HepG2 (cell line): ENCODE measurements around the gene CDK8. TPM values are rescaled to one million over a fixed set of nuclear protein-coding genes. Genes with fewer than 3 reads are reported as not detected.

ENCODE experiments used
- ARNTL ChIP-seq: sonication (generic); formaldehyde crosslinking; IDR thresholded peaks from 2 replicates; pipeline ENCODE4 v1.4.0; 2020; ENCODE audit warnings: mild to moderate bottlenecking, missing genetic modification reagents
- DDIT3 ChIP-seq: sonication (generic); formaldehyde crosslinking; IDR thresholded peaks from 2 replicates; pipeline ENCODE4 v1.4.0; 2020; ENCODE audit warnings: mild to moderate bottlenecking, missing genetic modification reagents
- KAT7 ChIP-seq: IDR thresholded peaks from 2 replicates; pipeline ENCODE4 v1.6.1; 2018; ENCODE audit warnings: borderline replicate concordance, missing compliant biosample characterization
- KDM4B ChIP-seq: sonication (generic); formaldehyde crosslinking; IDR thresholded peaks from 2 replicates; pipeline ENCODE4 v1.4.0; 2020; ENCODE audit warnings: missing genetic modification reagents
- KDM5A ChIP-seq: fragments of 200-600 bp; sonication (generic); IDR thresholded peaks from 2 replicates; pipeline ENCODE4 v1.7.0; 2018; ENCODE audit warnings: antibody characterized with exemption, mild to moderate bottlenecking, low read length, borderline replicate concordance
- MXD4 ChIP-seq: IDR thresholded peaks from 2 replicates; pipeline ENCODE4 v1.6.1; 2016; ENCODE audit warnings: mild to moderate bottlenecking, missing biosample characterization, missing genetic modification reagents
- PTBP1 ChIP-seq: fragments of 200-400 bp; formaldehyde crosslinking; IDR thresholded peaks from 2 replicates; pipeline ENCODE4 v1.6.1; 2018; ENCODE audit warnings: low read length, low read depth; ENCODE audit not compliant: poor library complexity, severe bottlenecking
- SKIL ChIP-seq: sonication (generic); formaldehyde crosslinking; IDR thresholded peaks from 2 replicates; pipeline ENCODE4 v1.8.0; 2022; ENCODE audit warnings: missing genetic modification reagents, mild to moderate bottlenecking, moderate library complexity, borderline replicate concordance
- ZNF761 ChIP-seq: sonication (generic); formaldehyde crosslinking; conservative IDR thresholded peaks from 2 replicates; pipeline ENCODE4 v1.4.0; 2020; ENCODE audit warnings: mild to moderate bottlenecking, missing genetic modification reagents
- ZNF768 ChIP-seq: sonication (generic); formaldehyde crosslinking; IDR thresholded peaks from 2 replicates; pipeline ENCODE4 v1.4.0; 2020; ENCODE audit warnings: missing genetic modification reagents
- polyA plus RNA-seq, 8 experiments: library from polyadenylated mRNA; depleted of rRNA in 3 of 8; stranded (reverse) in 7 of 8; unstranded in 1 of 8; fragments of >200 nt; fragmentation: Illumina TruSeq in 4 of 8; extraction: Trizol in 4 of 8; gene quantifications; 2 replicates each; pipeline versions ENCODE4 v1.2.1 to v1.2.3, GENCODE V29; 2011 to 2016; ENCODE audit warnings: low read depth in 4 of 8, missing spikeins in 1 of 8, mixed read lengths in 1 of 8; ENCODE audit not compliant: insufficient read depth in 1 of 8
- total RNA-seq, 5 experiments: library from RNA; depleted of rRNA; stranded (reverse); fragments of >200 nt; fragmentation: Illumina TruSeq; extraction: Trizol; gene quantifications; 2 replicates each; pipeline ENCODE4 v1.2.3, GENCODE V29; 2016; ENCODE audit warnings: low read depth in 1 of 5
- TF ChIP-seq, protein P1 (sequence below): sonication (generic); formaldehyde crosslinking; IDR thresholded peaks from 2 replicates; pipeline ENCODE4 v1.5.1; 2020; ENCODE audit warnings: missing genetic modification reagents, mild to moderate bottlenecking, borderline replicate concordance
- TF ChIP-seq, protein P2 (sequence below): sonication (generic); formaldehyde crosslinking; IDR thresholded peaks from 2 replicates; pipeline ENCODE4 v1.5.0; 2020; ENCODE audit warnings: missing genetic modification reagents
- TF ChIP-seq, protein P3 (sequence below): sonication (generic); formaldehyde crosslinking; IDR thresholded peaks from 2 replicates; pipeline ENCODE4 v1.4.0; 2020; ENCODE audit warnings: missing genetic modification reagents
- TF ChIP-seq, protein P4 (sequence below): sonication (generic); formaldehyde crosslinking; IDR thresholded peaks from 2 replicates; pipeline ENCODE4 v1.4.0; 2020; ENCODE audit warnings: missing genetic modification reagents
- TF ChIP-seq, protein P5 (sequence below): IDR thresholded peaks from 2 replicates; pipeline ENCODE4 v1.6.1; 2016; ENCODE audit warnings: missing biosample characterization, missing genetic modification reagents, low read depth

The CDK8 gene
- total and polyA plus RNA-seq, 2 of the 13 experiments (the other 11 are each of a cell fraction or from before 2014, with no cell fraction given), result 15.8 to 16.4 TPM

GRCh38 chr13:26253787-26254582 lies at the start of gene CDK8 (continued):
- no peak for TF ChIP-seq KDM4B (CRISPR knock-in tag)
- TF ChIP-seq KDM5A, result peak; percentile 80; the same call in 1 of the 2 replicates
- TF ChIP-seq PTBP1, result no peak
- TF ChIP-seq, protein P1, sequence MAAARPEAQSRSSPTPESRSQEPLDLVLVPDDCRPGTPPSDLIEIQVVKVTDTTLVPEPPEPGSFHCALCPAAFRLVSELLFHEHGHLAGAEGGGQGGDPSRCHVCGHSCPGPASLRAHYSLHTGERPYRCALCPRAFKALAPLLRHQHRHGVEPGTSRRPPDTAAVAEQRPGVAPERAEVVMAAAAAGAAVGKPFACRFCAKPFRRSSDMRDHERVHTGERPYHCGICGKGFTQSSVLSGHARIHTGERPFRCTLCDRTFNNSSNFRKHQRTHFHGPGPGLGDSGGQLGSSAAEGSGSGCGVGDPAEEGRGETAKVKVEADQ, result no peak
- TF ChIP-seq KAT7 (CRISPR knock-in tag), result peak; percentile 73; the same call in 1 of the 2 replicates
- TF ChIP-seq SKIL (CRISPR knock-in tag), result no peak
- no peak for TF ChIP-seq ZNF768 (CRISPR knock-in tag)
- TF ChIP-seq DDIT3 (CRISPR knock-in tag), result no peak
- peak; percentile 76 for TF ChIP-seq MXD4 (CRISPR knock-in tag)
- TF ChIP-seq, protein P2, sequence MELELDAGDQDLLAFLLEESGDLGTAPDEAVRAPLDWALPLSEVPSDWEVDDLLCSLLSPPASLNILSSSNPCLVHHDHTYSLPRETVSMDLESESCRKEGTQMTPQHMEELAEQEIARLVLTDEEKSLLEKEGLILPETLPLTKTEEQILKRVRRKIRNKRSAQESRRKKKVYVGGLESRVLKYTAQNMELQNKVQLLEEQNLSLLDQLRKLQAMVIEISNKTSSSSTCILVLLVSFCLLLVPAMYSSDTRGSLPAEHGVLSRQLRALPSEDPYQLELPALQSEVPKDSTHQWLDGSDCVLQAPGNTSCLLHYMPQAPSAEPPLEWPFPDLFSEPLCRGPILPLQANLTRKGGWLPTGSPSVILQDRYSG (CRISPR knock-in tag), result no peak
- TF ChIP-seq ARNTL (CRISPR knock-in tag), result peak; percentile 38; the same call in 1 of the 2 replicates
- TF ChIP-seq, protein P3, sequence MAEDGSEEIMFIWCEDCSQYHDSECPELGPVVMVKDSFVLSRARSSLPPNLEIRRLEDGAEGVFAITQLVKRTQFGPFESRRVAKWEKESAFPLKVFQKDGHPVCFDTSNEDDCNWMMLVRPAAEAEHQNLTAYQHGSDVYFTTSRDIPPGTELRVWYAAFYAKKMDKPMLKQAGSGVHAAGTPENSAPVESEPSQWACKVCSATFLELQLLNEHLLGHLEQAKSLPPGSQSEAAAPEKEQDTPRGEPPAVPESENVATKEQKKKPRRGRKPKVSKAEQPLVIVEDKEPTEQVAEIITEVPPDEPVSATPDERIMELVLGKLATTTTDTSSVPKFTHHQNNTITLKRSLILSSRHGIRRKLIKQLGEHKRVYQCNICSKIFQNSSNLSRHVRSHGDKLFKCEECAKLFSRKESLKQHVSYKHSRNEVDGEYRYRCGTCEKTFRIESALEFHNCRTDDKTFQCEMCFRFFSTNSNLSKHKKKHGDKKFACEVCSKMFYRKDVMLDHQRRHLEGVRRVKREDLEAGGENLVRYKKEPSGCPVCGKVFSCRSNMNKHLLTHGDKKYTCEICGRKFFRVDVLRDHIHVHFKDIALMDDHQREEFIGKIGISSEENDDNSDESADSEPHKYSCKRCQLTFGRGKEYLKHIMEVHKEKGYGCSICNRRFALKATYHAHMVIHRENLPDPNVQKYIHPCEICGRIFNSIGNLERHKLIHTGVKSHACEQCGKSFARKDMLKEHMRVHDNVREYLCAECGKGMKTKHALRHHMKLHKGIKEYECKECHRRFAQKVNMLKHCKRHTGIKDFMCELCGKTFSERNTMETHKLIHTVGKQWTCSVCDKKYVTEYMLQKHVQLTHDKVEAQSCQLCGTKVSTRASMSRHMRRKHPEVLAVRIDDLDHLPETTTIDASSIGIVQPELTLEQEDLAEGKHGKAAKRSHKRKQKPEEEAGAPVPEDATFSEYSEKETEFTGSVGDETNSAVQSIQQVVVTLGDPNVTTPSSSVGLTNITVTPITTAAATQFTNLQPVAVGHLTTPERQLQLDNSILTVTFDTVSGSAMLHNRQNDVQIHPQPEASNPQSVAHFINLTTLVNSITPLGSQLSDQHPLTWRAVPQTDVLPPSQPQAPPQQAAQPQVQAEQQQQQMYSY, result no peak
- TF ChIP-seq, protein P4, sequence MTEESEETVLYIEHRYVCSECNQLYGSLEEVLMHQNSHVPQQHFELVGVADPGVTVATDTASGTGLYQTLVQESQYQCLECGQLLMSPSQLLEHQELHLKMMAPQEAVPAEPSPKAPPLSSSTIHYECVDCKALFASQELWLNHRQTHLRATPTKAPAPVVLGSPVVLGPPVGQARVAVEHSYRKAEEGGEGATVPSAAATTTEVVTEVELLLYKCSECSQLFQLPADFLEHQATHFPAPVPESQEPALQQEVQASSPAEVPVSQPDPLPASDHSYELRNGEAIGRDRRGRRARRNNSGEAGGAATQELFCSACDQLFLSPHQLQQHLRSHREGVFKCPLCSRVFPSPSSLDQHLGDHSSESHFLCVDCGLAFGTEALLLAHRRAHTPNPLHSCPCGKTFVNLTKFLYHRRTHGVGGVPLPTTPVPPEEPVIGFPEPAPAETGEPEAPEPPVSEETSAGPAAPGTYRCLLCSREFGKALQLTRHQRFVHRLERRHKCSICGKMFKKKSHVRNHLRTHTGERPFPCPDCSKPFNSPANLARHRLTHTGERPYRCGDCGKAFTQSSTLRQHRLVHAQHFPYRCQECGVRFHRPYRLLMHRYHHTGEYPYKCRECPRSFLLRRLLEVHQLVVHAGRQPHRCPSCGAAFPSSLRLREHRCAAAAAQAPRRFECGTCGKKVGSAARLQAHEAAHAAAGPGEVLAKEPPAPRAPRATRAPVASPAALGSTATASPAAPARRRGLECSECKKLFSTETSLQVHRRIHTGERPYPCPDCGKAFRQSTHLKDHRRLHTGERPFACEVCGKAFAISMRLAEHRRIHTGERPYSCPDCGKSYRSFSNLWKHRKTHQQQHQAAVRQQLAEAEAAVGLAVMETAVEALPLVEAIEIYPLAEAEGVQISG, result peak; percentile 93
- TF ChIP-seq, protein P5, sequence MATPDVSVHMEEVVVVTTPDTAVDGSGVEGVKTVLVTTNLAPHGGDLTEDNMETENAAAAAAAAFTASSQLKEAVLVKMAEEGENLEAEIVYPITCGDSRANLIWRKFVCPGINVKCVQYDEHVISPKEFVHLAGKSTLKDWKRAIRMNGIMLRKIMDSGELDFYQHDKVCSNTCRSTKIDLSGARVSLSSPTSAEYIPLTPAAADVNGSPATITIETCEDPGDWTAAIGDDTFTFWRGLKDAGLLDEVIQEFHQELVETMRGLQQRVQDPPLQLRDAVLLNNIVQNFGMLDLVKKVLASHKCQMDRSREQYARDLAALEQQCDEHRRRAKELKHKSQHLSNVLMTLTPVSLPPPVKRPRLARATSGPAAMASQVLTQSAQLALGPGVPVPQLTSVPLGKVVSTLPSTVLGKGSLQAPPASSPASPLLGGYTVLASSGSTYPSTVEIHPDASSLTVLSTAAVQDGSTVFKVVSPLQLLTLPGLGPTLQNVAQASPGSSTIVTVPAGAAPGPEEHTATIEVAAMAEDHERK (CRISPR knock-in tag), result peak; percentile 85
- TF ChIP-seq ZNF761 (CRISPR knock-in tag), result 0 out of 2 replicates have a peak, but pooled peaks have one; percentile 17
